Duodenal mucosa (tissue), 2 donors: ENCODE results near the gene MBP.
"Not testable (repeated sequence)": the region's sequence is repeated elsewhere in the genome, so short reads cannot be mapped to it uniquely, and the experiment has no call there.

Source experiments
- H3K27ac ChIP-seq: one replicate; pipeline ENCODE4 v1.7.0; 2013; ENCODE audit warnings: low read depth, low read length
- H3K27me3 ChIP-seq, 2 donors: one replicate each; pipeline ENCODE4 v1.7.0; 2013; ENCODE audit warnings: low read length in 2 of 2, control low read depth in 1 of 2; ENCODE audit not compliant: insufficient read depth in 2 of 2, control insufficient read depth in 1 of 2
- H3K36me3 ChIP-seq, 2 donors: one replicate each; pipeline ENCODE4 v1.7.0; 2013; ENCODE audit warnings: low read length in 2 of 2, control low read depth in 1 of 2; ENCODE audit not compliant: insufficient read depth in 2 of 2, control insufficient read depth in 1 of 2
- H3K4me1 ChIP-seq, 2 donors: one replicate each; pipeline ENCODE4 v1.7.0; 2013; ENCODE audit warnings: low read length in 2 of 2, control low read depth in 1 of 2; ENCODE audit not compliant: insufficient read depth in 2 of 2, control insufficient read depth in 1 of 2
- H3K4me3 ChIP-seq, 2 donors: one replicate each; pipeline ENCODE4 v1.7.0; 2013; ENCODE audit warnings: low read length in 2 of 2, low read depth in 1 of 2
- H3K9ac ChIP-seq, 2 donors: one replicate each; pipeline ENCODE4 v1.7.0; 2013; ENCODE audit warnings: low read length in 2 of 2, low read depth in 1 of 2
- H3K9me3 ChIP-seq, 2 donors: one replicate each; pipeline ENCODE4 v1.7.0; 2013; ENCODE audit warnings: low read length in 2 of 2, control low read depth in 1 of 2; ENCODE audit not compliant: control insufficient read depth in 1 of 2

The MBP gene

GRCh38 chr18:77018650-77019049 is 113.9 kb downstream of the MBP start:
- not testable (repeated sequence) for H3K4me3 ChIP-seq, H3K27me3 ChIP-seq, H3K4me1 ChIP-seq, H3K9ac ChIP-seq, H3K27ac ChIP-seq, H3K9me3 ChIP-seq
- H3K36me3 ChIP-seq = peaks cover 21 to 32% of the 10 kb centered on the region in 2 donors

DNA sequence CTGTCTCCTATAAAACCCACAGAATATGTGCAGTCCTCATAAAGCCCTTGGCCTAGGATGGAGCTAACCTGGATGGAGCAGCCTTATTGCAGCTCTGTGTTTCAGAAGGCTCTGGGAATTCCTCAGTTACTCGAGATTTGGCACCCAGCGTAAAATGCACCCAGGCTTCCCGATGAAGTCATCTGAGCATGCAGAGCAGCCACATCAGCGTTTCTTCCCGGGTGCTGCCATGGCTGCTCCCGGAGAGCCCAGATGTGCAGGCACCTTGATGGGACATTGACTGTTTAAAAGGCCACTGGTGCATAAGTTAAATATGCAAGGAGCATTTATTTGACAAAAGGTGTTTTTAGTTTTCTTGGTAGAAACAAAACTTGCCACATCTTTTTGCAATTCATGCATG is 115.2 kb downstream of the MBP start:
- H3K9ac ChIP-seq = no peak overlapping the region

GRCh38 chr18:77016936-77017335 is 115.6 kb downstream of the MBP start:
- Histone ChIP-seq H3K9me3 (no peaks in the 10 kb centered on the region), H3K4me3 (no peak overlapping the region), H3K27me3 (no peaks in the 10 kb centered on the region), H3K27ac (no peak overlapping the region), H3K4me1 (no peaks in the 10 kb centered on the region), H3K36me3 (peaks cover 24 to 45% of the 10 kb centered on the region in 2 donors), H3K9ac (no peak overlapping the region)

More for the DNA sequence above, 115.2 kb downstream of the MBP start:
- Histone ChIP-seq H3K36me3 (peaks cover 21 to 41% of the 10 kb centered on the region in 2 donors), H3K9me3 (no peaks in the 10 kb centered on the region), H3K4me3 (no peak overlapping the region), H3K4me1 (no peaks in the 10 kb centered on the region), H3K27ac (no peak overlapping the region), H3K27me3 (no peaks in the 10 kb centered on the region)

DNA sequence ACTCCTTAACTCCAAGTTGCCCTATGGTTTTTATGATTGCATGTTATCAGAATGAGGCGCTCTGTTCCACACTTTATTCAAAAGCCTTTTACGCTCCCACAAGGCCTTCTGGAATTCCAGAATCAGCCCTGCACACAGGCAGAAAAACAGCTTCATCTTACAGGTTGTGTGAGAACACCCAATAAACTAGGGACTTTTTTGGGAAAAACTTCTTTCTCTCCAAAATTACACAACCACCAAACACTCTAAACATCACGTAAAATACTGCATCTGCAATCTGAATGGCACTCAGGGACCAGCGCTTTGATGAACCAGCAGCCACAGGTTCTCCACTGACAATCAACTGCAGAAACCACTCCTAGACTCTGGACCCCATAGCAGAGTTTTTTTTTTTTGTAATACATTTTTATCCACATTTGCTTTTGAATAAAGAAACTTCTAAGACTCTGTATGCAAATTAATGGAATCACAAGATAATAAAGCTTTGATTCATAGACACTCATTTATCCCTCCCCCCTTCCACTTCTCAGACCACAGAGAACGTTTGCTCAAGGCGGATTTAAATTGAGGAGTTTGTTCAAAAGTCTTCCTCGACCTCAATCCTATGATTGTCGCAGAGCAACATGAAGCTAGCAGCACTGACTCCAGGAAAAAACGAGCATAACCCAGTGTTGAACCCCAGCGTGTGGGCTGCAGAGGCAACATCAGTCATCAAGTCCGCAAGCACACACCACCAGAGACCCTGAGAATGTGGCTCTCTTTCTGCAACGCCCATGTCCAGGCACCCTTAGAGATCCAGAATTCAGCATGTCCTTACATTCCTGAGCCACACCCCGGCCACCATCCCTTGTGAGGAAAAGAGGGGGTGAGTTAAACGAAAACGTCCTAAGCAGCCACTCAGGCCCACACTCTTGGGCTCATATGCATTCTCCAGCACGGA is 116.5 kb downstream of the MBP start:
- no peaks in the 10 kb centered on the region for H3K9me3 ChIP-seq
- H3K27me3 ChIP-seq = no peaks in the 10 kb centered on the region
- peaks cover 28 to 48% of the 10 kb centered on the region in 2 donors for H3K36me3 ChIP-seq
- H3K4me3 ChIP-seq = no peak overlapping the region
- no peak overlapping the region for H3K27ac ChIP-seq
- no peak overlapping the region for H3K9ac ChIP-seq
- no peaks in the 10 kb centered on the region for H3K4me1 ChIP-seq

DNA sequence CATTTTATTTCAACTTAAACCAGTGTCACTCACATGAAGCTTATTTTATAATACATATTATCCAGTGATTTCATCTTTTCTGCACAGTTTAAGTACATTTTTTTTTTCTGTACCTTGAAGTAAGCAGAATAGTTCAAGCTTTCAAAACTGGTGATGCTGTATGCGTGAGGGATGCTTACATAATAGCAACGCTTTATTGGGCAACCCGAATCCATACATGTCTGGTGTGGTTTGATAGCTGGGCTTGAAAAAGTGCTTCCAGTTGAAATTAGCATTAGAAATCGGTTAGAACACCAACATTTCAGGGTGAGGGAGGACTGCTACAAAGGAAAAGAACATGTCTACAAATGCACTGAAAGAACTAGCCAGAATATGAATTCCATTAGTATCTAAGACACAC is 117.4 kb downstream of the MBP start:
- Histone ChIP-seq H3K36me3 (peaks cover 24 to 44% of the 10 kb centered on the region in 2 donors), H3K27ac (no peak overlapping the region), H3K27me3 (no peaks in the 10 kb centered on the region), H3K9ac (no peak overlapping the region), H3K4me3 (no peak overlapping the region), H3K4me1 (no peaks in the 10 kb centered on the region), H3K9me3 (no peaks in the 10 kb centered on the region)

DNA sequence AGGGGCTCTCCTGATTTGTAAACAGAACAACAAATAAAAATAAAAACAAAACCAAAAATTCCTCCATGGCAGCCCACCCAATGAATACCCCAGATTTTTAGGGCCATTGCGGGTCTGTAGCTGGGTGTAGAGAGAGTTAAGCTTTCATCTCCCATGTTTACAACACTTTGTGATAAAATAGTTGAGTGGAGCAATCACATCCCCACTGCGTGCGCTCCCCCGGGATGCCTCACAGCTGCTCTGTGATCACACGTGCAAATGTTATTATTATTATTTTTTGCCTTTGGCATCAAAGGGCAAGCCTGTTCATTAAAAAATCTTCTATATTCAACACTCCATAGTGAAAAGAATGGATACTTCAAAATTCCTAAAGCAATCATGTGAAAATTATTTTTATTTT is 118.0 kb downstream of the MBP start:
- H3K27ac ChIP-seq = no peak overlapping the region
- peaks cover 24 to 48% of the 10 kb centered on the region in 2 donors for H3K36me3 ChIP-seq
- no peak overlapping the region for H3K4me3 ChIP-seq
- H3K4me1 ChIP-seq = no peaks in the 10 kb centered on the region
- no peaks in the 10 kb centered on the region for H3K27me3 ChIP-seq
- no peaks in the 10 kb centered on the region for H3K9me3 ChIP-seq
- H3K9ac ChIP-seq = no peak overlapping the region

- H3K9ac ChIP-seq = no peak overlapping the region
These were observed 118.6 kb downstream of the MBP start for GRCh38 chr18:77013811-77014521.

DNA sequence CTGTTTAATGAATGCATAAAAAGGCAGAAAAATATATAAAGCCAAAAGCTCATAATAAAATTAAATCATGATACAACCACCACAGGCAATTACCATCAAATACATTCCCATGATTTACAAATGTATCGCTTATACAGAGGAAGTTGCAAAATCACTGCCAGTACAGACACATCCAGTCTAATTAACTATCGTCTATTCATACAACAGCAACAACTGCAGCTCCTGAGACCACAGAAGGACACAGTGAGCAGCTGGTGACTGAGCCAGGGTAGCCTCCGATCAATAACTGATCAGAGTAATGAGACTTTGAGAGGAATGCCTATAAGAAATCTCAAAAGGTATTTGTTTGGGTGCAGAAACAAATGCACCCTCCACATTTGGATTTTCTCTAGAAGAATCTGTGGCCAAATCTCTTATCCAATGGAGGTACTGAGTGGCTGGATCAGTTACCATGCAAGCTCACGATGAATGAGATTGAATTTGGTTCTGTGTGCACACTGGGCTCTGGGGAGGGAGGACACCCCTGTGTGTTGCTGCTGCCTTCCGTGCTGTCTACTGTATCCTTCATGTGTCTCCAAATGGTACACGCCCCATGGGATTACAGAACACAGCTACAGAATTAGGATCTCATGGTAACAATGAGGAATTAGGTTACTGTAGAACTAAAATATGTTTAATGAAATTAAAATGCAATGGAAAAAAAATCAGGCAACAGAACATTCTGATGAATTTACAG is 119.6 kb downstream of the MBP start:
- no peak overlapping the region for H3K4me3 ChIP-seq
- H3K9ac ChIP-seq = no peak overlapping the region
- peaks cover 24 to 51% of the 10 kb centered on the region in 2 donors for H3K36me3 ChIP-seq
- no peaks in the 10 kb centered on the region for H3K4me1 ChIP-seq
- no peaks in the 10 kb centered on the region for H3K27me3 ChIP-seq
- H3K9me3 ChIP-seq = no peaks in the 10 kb centered on the region
- H3K27ac ChIP-seq = no peak overlapping the region

More at GRCh38 chr18:77013811-77014521, 118.6 kb downstream of the MBP start:
- H3K4me3 ChIP-seq = no peak overlapping the region
- no peaks in the 10 kb centered on the region for H3K27me3 ChIP-seq
- no peak overlapping the region for H3K27ac ChIP-seq
- no peaks in the 10 kb centered on the region for H3K9me3 ChIP-seq
- H3K36me3 ChIP-seq = peaks cover 24 to 50% of the 10 kb centered on the region in 2 donors
- no peaks in the 10 kb centered on the region for H3K4me1 ChIP-seq

DNA sequence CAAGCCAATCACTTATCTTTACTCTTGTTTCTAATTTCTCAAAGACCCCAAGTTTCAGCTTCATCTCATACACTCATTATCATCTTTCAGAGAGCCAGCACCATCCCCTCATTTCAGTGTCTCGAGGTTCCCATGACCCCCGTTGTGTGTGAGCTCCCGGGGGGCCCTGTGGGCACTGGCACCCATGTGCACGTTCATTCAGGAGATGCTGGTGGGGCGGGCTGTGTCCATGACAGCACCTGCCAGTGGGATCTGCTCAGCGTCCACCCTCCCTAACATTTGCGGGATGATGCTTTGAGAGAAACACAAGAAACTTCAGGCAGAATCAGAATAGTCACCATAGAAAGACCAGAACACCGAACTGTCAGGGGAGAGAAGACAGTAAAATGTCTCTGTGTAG is 120.5 kb downstream of the MBP start:
- Histone ChIP-seq H3K36me3 (peaks cover 24 to 50% of the 10 kb centered on the region in 2 donors), H3K4me1 (no peaks in the 10 kb centered on the region), H3K9ac (no peak overlapping the region)

GRCh38 chr18:77009675-77010074 is 122.9 kb downstream of the MBP start:
- no peaks in the 10 kb centered on the region for H3K27me3 ChIP-seq
- H3K4me1 ChIP-seq = peaks cover 0 to 10% of the 10 kb centered on the region in 2 donors
- H3K36me3 ChIP-seq = peaks cover 9 to 30% of the 10 kb centered on the region in 2 donors
- H3K9me3 ChIP-seq = no peaks in the 10 kb centered on the region
- no peak overlapping the region for H3K4me3 ChIP-seq
- no peak overlapping the region for H3K27ac ChIP-seq
- no peak overlapping the region for H3K9ac ChIP-seq

More for the DNA sequence above, 120.5 kb downstream of the MBP start:
- Histone ChIP-seq H3K27ac (no peak overlapping the region), H3K9me3 (no peaks in the 10 kb centered on the region), H3K4me3 (no peak overlapping the region), H3K27me3 (no peaks in the 10 kb centered on the region)
